Stimulated activated CD8-positive, alpha-beta memory T cell treated with anti-CD3 and anti-CD28 coated beads, Interleukin-4, amount 100 ng/mL, for 24 hours (primary cell): Measurements from ENCODE around the gene ANKS3.

Experiments used
- DNase-seq: peaks from one replicate; pipeline ENCODE4 v3.0.0-alpha.2; 2020; ENCODE audit warnings: low read depth

Gene ANKS3

DNA sequence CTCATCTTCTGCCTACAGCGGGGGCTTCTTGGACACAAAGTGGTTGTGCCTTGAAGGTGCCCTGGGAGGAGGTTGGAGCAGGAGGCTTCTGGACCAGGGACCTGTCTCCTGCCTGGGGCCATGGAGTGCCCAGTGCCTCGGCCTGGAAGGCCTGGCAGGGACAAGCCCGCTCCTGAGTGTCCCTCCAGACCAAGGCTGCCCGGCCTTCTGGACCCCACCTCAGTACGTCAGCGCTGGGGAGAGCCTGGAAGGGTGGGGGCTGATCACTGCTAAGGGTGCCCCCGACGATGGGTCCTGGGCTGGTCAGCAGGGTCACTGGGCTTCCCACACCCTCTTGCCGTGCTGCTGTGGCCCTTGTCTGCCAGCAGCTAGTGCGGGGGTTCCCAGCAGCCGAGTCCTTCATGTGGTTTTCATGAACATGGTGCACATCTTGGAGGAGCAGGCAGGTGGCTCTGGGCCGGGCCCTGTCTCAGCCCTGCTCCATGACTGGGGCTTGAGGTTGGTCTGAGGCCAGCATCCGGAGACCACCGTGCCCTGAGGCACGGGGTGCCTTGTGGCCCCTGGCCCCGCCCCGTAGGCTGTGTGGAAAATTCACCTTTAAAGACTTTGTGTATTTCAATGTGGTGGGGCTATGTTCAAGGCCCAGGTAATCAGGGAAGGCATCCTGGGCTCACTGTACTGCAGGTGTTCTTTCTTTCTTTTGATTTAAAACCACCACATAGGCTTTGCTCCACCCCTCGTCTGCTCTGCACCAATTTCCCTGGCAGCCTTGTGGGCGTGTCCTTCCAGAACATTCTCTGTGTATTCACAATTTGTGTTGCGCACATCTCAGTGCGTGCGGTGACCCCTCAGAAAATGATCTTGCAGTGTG is 87.1 kb downstream of the ANKS3 start:
- no peak for DNase-seq
